Neural crest cell (in vitro differentiated cells): ENCODE data around the gene ARL6. TPM values are rescaled to one million over a fixed set of nuclear protein-coding genes. Genes with fewer than 3 reads are reported as not detected.

Experiments
- DNase-seq: peaks from one replicate; pipeline ENCODE4 v3.0.0; 2021; ENCODE audit warnings: low read depth, mixed read lengths, low spot score
- H3K27ac Mint-ChIP-seq: one replicate; pipeline ENCODE4 v1.8.0; 2021; ENCODE audit warnings: mild to moderate bottlenecking, mixed read lengths; ENCODE audit not compliant: unreplicated experiment
- H3K27me3 Mint-ChIP-seq: 2 replicates; pipeline ENCODE4 v1.8.0; 2021; ENCODE audit warnings: low read depth, mild to moderate bottlenecking, mixed read lengths
- H3K36me3 Mint-ChIP-seq: 2 replicates; pipeline ENCODE4 v1.8.0; 2021; ENCODE audit warnings: low read depth, mild to moderate bottlenecking, mixed read lengths
- H3K4me1 Mint-ChIP-seq: 2 replicates; pipeline ENCODE4 v1.8.0; 2021; ENCODE audit warnings: mixed read lengths
- H3K4me3 Mint-ChIP-seq: one replicate; pipeline ENCODE4 v1.8.0; 2021; ENCODE audit warnings: mild to moderate bottlenecking, mixed read lengths
- H3K9me3 Mint-ChIP-seq: 2 replicates; pipeline ENCODE4 v1.8.0; 2021; ENCODE audit warnings: mixed read lengths
- total RNA-seq: library from RNA; stranded (reverse); gene quantifications from 2 replicates; pipeline ENCODE4 v1.2.1, GENCODE V29; 2021
- TF ChIP-seq, protein P1 (sequence below): fragments of 200-600 bp; sonication (generic); conservative IDR thresholded peaks from 2 replicates; pipeline ENCODE4 v1.5.0; 2021; ENCODE audit warnings: antibody characterized with exemption, mild to moderate bottlenecking

The ARL6 gene
- total RNA-seq, 1 donor from 2014 or later = 6.8 TPM

DNA sequence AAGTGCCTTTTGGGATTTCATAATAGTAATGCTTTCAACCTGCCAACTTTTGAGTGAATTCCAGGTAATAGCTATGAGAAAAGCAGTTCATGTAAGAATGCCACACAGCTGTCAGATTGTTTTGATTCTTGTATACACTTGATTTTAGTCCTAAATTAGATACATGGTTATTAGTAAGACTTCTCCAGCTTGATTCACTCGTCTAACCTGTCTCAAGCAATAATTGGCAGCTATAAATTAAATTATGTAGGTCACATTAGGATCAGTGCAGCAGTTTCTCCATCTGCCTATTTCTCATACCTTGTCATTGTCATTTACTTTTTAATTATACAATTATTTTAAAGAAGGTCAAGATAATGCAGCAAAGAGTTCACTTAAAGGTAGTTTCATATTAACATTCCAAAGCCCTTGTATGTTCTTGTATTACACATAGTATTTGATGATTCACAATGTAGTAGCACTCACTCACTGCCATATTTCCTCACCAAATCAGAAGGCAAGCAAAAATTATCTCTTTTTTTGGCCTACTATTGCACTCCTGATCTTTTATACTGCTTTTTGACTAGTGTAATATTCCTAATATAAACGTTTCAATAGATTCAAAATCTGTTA, 46.3 kb downstream of the ARL6 start:
- no peaks in the 10 kb centered on the region for H3K27me3 Mint-ChIP-seq
- no peaks in the 10 kb centered on the region for H3K9me3 Mint-ChIP-seq

DNA sequence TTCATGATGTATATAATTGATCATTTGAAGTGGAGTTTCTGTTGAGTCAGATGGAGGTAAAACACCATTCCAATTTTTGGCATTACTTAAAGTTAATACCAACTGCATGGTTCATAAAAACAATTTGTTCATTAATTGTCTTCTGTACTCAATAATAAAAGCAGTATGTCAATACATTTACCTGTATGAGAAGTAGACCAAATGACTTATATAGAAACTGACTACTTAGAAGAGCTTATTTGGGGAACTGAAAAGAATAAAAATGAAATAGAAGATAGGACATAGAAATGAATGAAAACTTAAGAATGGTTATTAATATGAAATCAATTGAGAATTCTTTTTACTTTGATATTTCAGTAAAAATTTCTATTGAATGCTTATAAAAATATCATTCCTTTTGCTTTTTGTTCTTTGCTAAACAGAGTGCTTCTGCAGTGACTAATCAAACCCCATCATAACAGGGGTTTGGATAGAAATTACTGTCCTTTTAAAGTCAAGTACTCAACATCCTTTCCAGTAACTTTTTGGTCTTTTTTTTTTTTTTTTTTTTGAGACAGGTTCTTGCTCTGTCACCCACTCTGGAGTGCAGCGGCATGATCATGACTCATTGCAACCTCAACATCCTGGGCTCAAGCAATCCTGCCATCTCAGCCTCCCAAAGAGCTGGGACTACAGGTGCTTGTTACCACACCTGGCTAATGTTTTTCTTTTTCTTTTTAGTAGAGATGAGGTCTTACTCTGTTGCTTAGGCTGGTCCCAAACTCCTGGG, 50.8 kb downstream of the ARL6 start:
- no peaks in the 10 kb centered on the region for H3K36me3 Mint-ChIP-seq
- DNase-seq = no peak
- TF ChIP-seq, protein P1, sequence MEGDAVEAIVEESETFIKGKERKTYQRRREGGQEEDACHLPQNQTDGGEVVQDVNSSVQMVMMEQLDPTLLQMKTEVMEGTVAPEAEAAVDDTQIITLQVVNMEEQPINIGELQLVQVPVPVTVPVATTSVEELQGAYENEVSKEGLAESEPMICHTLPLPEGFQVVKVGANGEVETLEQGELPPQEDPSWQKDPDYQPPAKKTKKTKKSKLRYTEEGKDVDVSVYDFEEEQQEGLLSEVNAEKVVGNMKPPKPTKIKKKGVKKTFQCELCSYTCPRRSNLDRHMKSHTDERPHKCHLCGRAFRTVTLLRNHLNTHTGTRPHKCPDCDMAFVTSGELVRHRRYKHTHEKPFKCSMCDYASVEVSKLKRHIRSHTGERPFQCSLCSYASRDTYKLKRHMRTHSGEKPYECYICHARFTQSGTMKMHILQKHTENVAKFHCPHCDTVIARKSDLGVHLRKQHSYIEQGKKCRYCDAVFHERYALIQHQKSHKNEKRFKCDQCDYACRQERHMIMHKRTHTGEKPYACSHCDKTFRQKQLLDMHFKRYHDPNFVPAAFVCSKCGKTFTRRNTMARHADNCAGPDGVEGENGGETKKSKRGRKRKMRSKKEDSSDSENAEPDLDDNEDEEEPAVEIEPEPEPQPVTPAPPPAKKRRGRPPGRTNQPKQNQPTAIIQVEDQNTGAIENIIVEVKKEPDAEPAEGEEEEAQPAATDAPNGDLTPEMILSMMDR = no peak

More for the DNA sequence above, 46.3 kb downstream of the ARL6 start:
- Mint-ChIP-seq H3K4me3 (no peak overlapping the region), H3K36me3 (no peaks in the 10 kb centered on the region), H3K4me1 (no peaks in the 10 kb centered on the region), H3K27ac (no peak overlapping the region)
- DNase-seq = no peak
- TF ChIP-seq, protein P1 = no peak

DNA sequence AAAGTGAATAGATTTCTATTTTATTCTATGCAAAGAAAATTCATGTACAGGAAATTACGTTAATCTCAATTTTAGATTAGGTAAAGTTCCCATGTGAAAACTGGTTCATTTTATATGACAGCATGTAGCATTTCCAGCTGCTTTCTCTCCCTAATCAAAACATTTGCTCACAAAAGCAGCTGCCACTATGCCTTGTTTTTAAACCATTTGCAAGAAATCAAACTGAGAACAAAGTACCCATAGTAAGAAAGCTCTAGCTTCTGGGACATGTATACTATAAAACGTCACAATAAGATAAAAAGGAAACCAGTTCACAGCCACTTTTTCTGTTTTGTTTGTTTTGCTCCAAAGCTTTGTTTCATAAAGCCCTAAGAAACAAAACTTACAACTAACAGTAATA, 52.3 kb downstream of the ARL6 start:
- Mint-ChIP-seq H3K9me3 (no peaks in the 10 kb centered on the region), H3K27me3 (peaks cover 38% of the 10 kb centered on the region), H3K4me3 (no peak overlapping the region), H3K4me1 (peaks cover 9% of the 10 kb centered on the region), H3K36me3 (no peaks in the 10 kb centered on the region), H3K27ac (no peak overlapping the region)
- no peak for DNase-seq
- TF ChIP-seq, protein P1 = no peak

More for the DNA sequence above, 50.8 kb downstream of the ARL6 start:
- H3K4me3 Mint-ChIP-seq = no peak overlapping the region
- peaks cover 24% of the 10 kb centered on the region for H3K27me3 Mint-ChIP-seq
- H3K9me3 Mint-ChIP-seq = no peaks in the 10 kb centered on the region
- H3K27ac Mint-ChIP-seq = no peak overlapping the region
- H3K4me1 Mint-ChIP-seq = peaks cover 4% of the 10 kb centered on the region

DNA sequence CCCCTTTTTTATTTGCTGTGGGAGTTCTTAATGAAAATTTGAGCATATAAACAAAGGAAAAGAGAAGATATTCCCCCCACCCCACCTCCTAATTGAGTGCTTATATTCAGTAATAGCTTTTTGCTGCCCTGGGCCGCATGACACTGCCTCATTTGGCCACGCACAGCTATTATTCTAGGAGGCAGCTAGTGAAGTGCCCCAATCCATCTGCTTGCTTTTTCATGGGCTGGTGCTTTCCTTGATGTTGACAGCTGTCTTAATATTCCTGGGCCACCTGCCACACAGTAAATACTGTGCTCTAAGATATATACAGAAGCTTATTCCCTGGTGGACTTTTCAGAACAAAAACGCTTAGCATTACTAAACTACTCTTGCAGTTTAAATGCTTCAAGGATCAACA, 53.4 kb downstream of the ARL6 start:
- Mint-ChIP-seq H3K9me3 (no peaks in the 10 kb centered on the region), H3K36me3 (no peaks in the 10 kb centered on the region), H3K27me3 (peaks cover 45% of the 10 kb centered on the region), H3K4me1 (peaks cover 11% of the 10 kb centered on the region), H3K27ac (no peak overlapping the region), H3K4me3 (no peak overlapping the region)
- TF ChIP-seq, protein P1 = no peak
- no peak for DNase-seq

DNA sequence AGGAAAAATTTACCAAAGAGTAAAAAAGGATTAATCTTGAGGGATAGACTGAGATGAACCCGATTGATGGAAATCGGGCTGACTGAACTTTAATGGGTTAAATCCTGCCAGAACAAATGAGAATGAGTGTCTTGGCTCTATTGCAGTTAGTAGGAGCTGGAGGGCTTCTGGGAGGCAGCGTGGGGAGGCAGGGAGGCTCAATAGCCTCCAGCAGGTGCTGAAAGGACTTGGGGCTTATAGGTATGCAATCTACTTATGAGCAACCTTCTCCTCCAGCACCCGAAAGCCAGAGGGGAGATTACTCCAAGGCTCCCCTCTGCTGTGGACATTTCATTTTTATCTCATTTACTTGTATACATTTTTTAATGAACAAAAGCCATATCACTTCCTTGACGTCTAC, 56.2 kb downstream of the ARL6 start:
- H3K27me3 Mint-ChIP-seq = peaks cover 63% of the 10 kb centered on the region
- no peak overlapping the region for H3K27ac Mint-ChIP-seq
- peaks cover 21% of the 10 kb centered on the region for H3K4me1 Mint-ChIP-seq
- no peaks in the 10 kb centered on the region for H3K9me3 Mint-ChIP-seq
- H3K36me3 Mint-ChIP-seq = no peaks in the 10 kb centered on the region
- DNase-seq = no peak
- TF ChIP-seq, protein P1 = no peak
- peak overlapping the region; percentile 89 for H3K4me3 Mint-ChIP-seq
